T-helper 9 cell (primary cell): ENCODE data around the gene HK1.
"Not testable (repeated sequence)": the region's sequence is repeated elsewhere in the genome, so short reads cannot be mapped to it uniquely, and the experiment has no call there.

Source experiments
- DNase-seq: peaks from one replicate; pipeline ENCODE4 v3.0.0-alpha.2; 2020

The HK1 gene

GRCh38 chr10:69259547-69260243 lies 18.6 kb upstream of the HK1 start:
- no peak for DNase-seq

GRCh38 chr10:69261184-69261583 lies 17.1 kb upstream of the HK1 start:
- DNase-seq: no peak

GRCh38 chr10:69262292-69262751 lies 16.0 kb upstream of the HK1 start:
- no peak for DNase-seq

GRCh38 chr10:69265521-69265920 lies 12.8 kb upstream of the HK1 start:
- no peak for DNase-seq

GRCh38 chr10:69268761-69269416 lies 9.4 kb upstream of the HK1 start:
- no peak for DNase-seq

- DNase-seq: no peak
Observed at GRCh38 chr10:69269761-69270160, 8.5 kb upstream of the HK1 start.

GRCh38 chr10:69270990-69271389 lies 7.3 kb upstream of the HK1 start:
- no peak for DNase-seq

- DNase-seq: no peak
Observed at GRCh38 chr10:69272624-69273023, 5.7 kb upstream of the HK1 start.

GRCh38 chr10:69275444-69275843 lies 2.9 kb upstream of the HK1 start:
- no peak for DNase-seq

GRCh38 chr10:69276503-69276902 lies 1.8 kb upstream of the HK1 start:
- DNase-seq: no peak

- DNase-seq: no peak
Observed at GRCh38 chr10:69279110-69279509, 814 bp downstream of the HK1 start.

GRCh38 chr10:69281507-69282413 lies 3.5 kb downstream of the HK1 start:
- no peak for DNase-seq

- DNase-seq: not testable (repeated sequence)
Observed at GRCh38 chr10:69284402-69284801, 6.1 kb downstream of the HK1 start.

- DNase-seq: no peak
Observed at GRCh38 chr10:69285699-69286098, 7.4 kb downstream of the HK1 start.

- no peak for DNase-seq
Observed at GRCh38 chr10:69287181-69287580, 8.9 kb downstream of the HK1 start.

- DNase-seq: no peak
Observed at GRCh38 chr10:69290993-69291392, 12.7 kb downstream of the HK1 start.

- DNase-seq: no peak
Observed at GRCh38 chr10:69292459-69292858, 14.2 kb downstream of the HK1 start.

GRCh38 chr10:69295027-69295636 lies 16.8 kb downstream of the HK1 start:
- DNase-seq: no peak

- no peak for DNase-seq
Observed at GRCh38 chr10:69303632-69304051, 25.3 kb downstream of the HK1 start.

GRCh38 chr10:69306421-69306820 lies 28.1 kb downstream of the HK1 start:
- no peak for DNase-seq

- DNase-seq: no peak
Observed at GRCh38 chr10:69307434-69307833, 29.1 kb downstream of the HK1 start.

- DNase-seq: not testable (repeated sequence)
Observed at GRCh38 chr10:69308304-69308703, 30.0 kb downstream of the HK1 start.

- DNase-seq: no peak
Observed at GRCh38 chr10:69311309-69311708, 33.0 kb downstream of the HK1 start.
